H9 (cell line): ENCODE data around the gene ZNF765. TPM values are rescaled to one million over a fixed set of nuclear protein-coding genes. Genes with fewer than 3 reads are reported as not detected.
A peak's percentile ranks its signal among the peaks of the same experiment; 100 is the strongest.

ENCODE experiments used
- DNase-seq: peaks from one replicate; pipeline ENCODE4 v3.0.0-alpha.2; 2017
- H2AFZ ChIP-seq: one replicate; pipeline ENCODE4 v1.6.1; 2013; ENCODE audit warnings: mild to moderate bottlenecking, low read length, control low read depth, moderate library complexity
- H2AK5ac ChIP-seq: 2 replicates; pipeline ENCODE4 v1.6.1; 2013; ENCODE audit warnings: low read length, control low read depth, mixed read lengths; ENCODE audit not compliant: insufficient read length
- H2BK120ac ChIP-seq: one replicate; pipeline ENCODE4 v1.6.1; 2013; ENCODE audit warnings: low read depth, mild to moderate bottlenecking, low read length, control low read depth, inconsistent platforms; ENCODE audit not compliant: poor library complexity, severe bottlenecking
- H2BK12ac ChIP-seq: 2 replicates; pipeline ENCODE4 v1.6.1; 2013; ENCODE audit warnings: low read length, control low read depth, mixed read lengths, low read depth; ENCODE audit not compliant: insufficient read length
- H2BK15ac ChIP-seq: 2 replicates; pipeline ENCODE4 v1.6.1; 2013; ENCODE audit warnings: low read depth, low read length, control low read depth
- H2BK20ac ChIP-seq: one replicate; pipeline ENCODE4 v1.6.1; 2013; ENCODE audit warnings: low read depth, mild to moderate bottlenecking, low read length, control low read depth, inconsistent platforms; ENCODE audit not compliant: poor library complexity, severe bottlenecking
- H2BK5ac ChIP-seq: 2 replicates; pipeline ENCODE4 v1.6.1; 2013; ENCODE audit warnings: low read length, control low read depth, mixed read lengths; ENCODE audit not compliant: insufficient read length
- H3K14ac ChIP-seq: 2 replicates; pipeline ENCODE4 v1.6.1; 2013; ENCODE audit warnings: low read length, control low read depth; ENCODE audit not compliant: insufficient read depth
- H3K18ac ChIP-seq: 2 replicates; pipeline ENCODE4 v1.6.1; 2013; ENCODE audit warnings: low read depth, mild to moderate bottlenecking, mixed read lengths, low read length, control low read depth; ENCODE audit not compliant: insufficient read length
- H3K23ac ChIP-seq: 2 replicates; pipeline ENCODE4 v1.6.1; 2013; ENCODE audit warnings: low read length, control low read depth, mixed read lengths, low read depth; ENCODE audit not compliant: insufficient read length
- H3K23me2 ChIP-seq: 2 replicates; pipeline ENCODE4 v1.6.1; 2013; ENCODE audit warnings: low read depth, mild to moderate bottlenecking, mixed read lengths, low read length, control low read depth; ENCODE audit not compliant: insufficient read length, poor library complexity, severe bottlenecking
- H3K27ac ChIP-seq: 2 replicates; pipeline ENCODE4 v1.5.1; 2013; ENCODE audit warnings: low read length, control low read depth, mixed read lengths, low read depth; ENCODE audit not compliant: insufficient read length
- H3K27me3 ChIP-seq: 2 replicates; pipeline ENCODE4 v1.6.1; 2013; ENCODE audit warnings: low read length, control low read depth, inconsistent platforms; ENCODE audit not compliant: insufficient read depth
- H3K4ac ChIP-seq: 2 replicates; pipeline ENCODE4 v1.6.1; 2013; ENCODE audit warnings: low read depth, mild to moderate bottlenecking, control low read depth, inconsistent platforms, low read length, moderate library complexity
- H3K4me1 ChIP-seq: 2 replicates; pipeline ENCODE4 v1.6.1; 2013; ENCODE audit warnings: low read length, control low read depth, inconsistent platforms; ENCODE audit not compliant: insufficient read depth
- H3K4me2 ChIP-seq: 2 replicates; pipeline ENCODE4 v1.6.1; 2013; ENCODE audit warnings: low read length, control low read depth, mixed read lengths; ENCODE audit not compliant: insufficient read length, insufficient read depth
- H3K56ac ChIP-seq: 2 replicates; pipeline ENCODE4 v1.6.1; 2013; ENCODE audit warnings: low read depth, mild to moderate bottlenecking, mixed read lengths, low read length, control low read depth; ENCODE audit not compliant: insufficient read length
- H3K79me1 ChIP-seq: 2 replicates; pipeline ENCODE4 v1.6.1; 2013; ENCODE audit warnings: low read depth, mild to moderate bottlenecking, moderate library complexity, low read length, control low read depth, inconsistent platforms; ENCODE audit not compliant: insufficient read depth, poor library complexity, severe bottlenecking
- H3K79me2 ChIP-seq: 2 replicates; pipeline ENCODE4 v1.6.1; 2013; ENCODE audit warnings: low read length, control low read depth, inconsistent platforms; ENCODE audit not compliant: insufficient read depth
- H3K9ac ChIP-seq: 2 replicates; pipeline ENCODE4 v1.6.1; 2013; ENCODE audit warnings: low read length, control low read depth, mixed read lengths; ENCODE audit not compliant: insufficient read length; ENCODE audit errors: extremely low read depth
- H3K9me3 ChIP-seq: one replicate; pipeline ENCODE4 v1.6.1; 2013; ENCODE audit warnings: low read depth, low read length, inconsistent platforms; ENCODE audit not compliant: control insufficient read depth
- H3T11ph ChIP-seq: one replicate; pipeline ENCODE4 v1.6.1; 2013; ENCODE audit warnings: mild to moderate bottlenecking, low read length, control low read depth, inconsistent platforms
- H4K20me1 ChIP-seq: one replicate; pipeline ENCODE4 v1.6.1; 2013; ENCODE audit not compliant: control insufficient read depth, insufficient read length, insufficient read depth
- H4K5ac ChIP-seq: 2 replicates; pipeline ENCODE4 v1.6.1; 2013; ENCODE audit warnings: low read depth, mild to moderate bottlenecking, mixed read lengths, low read length, control low read depth; ENCODE audit not compliant: insufficient read length
- H4K8ac ChIP-seq: replicated peaks from 2 replicates; pipeline ENCODE4 v1.6.1; 2013; ENCODE audit warnings: low read length, control low read depth, mixed read lengths, low read depth; ENCODE audit not compliant: insufficient read length
- H4K91ac ChIP-seq: 2 replicates; pipeline ENCODE4 v1.6.1; 2013; ENCODE audit warnings: low read depth, mild to moderate bottlenecking, moderate library complexity, mixed read lengths, low read length, control low read depth; ENCODE audit not compliant: insufficient read length
- H3K27ac Mint-ChIP-seq, 3 experiments: 2 replicates in 2 of 3; 3 replicates in 1 of 3; pipeline ENCODE4 v1.8.0; 2020 to 2021; ENCODE audit warnings: mixed read lengths in 3 of 3, mild to moderate bottlenecking in 1 of 3, moderate library complexity in 1 of 3
- H3K27me3 Mint-ChIP-seq: 2 replicates; pipeline ENCODE4 v1.8.0; 2021; ENCODE audit warnings: low read depth, mild to moderate bottlenecking, moderate library complexity, mixed read lengths
- H3K36me3 Mint-ChIP-seq, 3 experiments: 2 replicates in 2 of 3; 3 replicates in 1 of 3; pipeline ENCODE4 v1.8.0; 2020 to 2021; ENCODE audit warnings: low read depth in 3 of 3, mixed read lengths in 3 of 3; ENCODE audit not compliant: insufficient read depth in 1 of 3
- H3K4me1 Mint-ChIP-seq, 2 experiments: 2 replicates each; pipeline ENCODE4 v1.8.0; 2020; ENCODE audit warnings: mixed read lengths in 2 of 2
- H3K4me3 Mint-ChIP-seq, 2 experiments: 2 replicates in 1 of 2; 3 replicates in 1 of 2; pipeline ENCODE4 v1.8.0; 2020 to 2021; ENCODE audit warnings: mild to moderate bottlenecking in 2 of 2, mixed read lengths in 2 of 2, moderate library complexity in 1 of 2
- H3K9me3 Mint-ChIP-seq, 2 experiments: 2 replicates in 1 of 2; 3 replicates in 1 of 2; pipeline ENCODE4 v1.8.0; 2020; ENCODE audit warnings: mild to moderate bottlenecking in 2 of 2, mixed read lengths in 2 of 2, moderate library complexity in 1 of 2
- WGBS: extraction: QIAGEN DNeasy Blood & Tissue Kit; methylation state at CpG from one replicate; pipeline ENCODE4 v1.1.7; 2013; ENCODE audit warnings: missing lambda C conversion rate, low lambda C conversion rate, mixed read lengths; ENCODE audit not compliant: insufficient read length; ENCODE audit errors: extremely low coverage; 5-methylcytosine and 5-hydroxymethylcytosine counted together
- total RNA-seq: library from RNA; stranded (reverse); gene quantifications from 2 replicates; pipeline ENCODE4 v1.2.1, GENCODE V29; 2021
- TF ChIP-seq, protein P1 (sequence below): fragments of 200-600 bp; sonication (generic); conservative IDR thresholded peaks from 3 replicates; pipeline ENCODE4 v1.8.0; 2021; ENCODE audit warnings: antibody characterized with exemption, mild to moderate bottlenecking

ZNF765 gene
- total RNA-seq, 1 experiment from 2014 or later, result 20.4 TPM

DNA sequence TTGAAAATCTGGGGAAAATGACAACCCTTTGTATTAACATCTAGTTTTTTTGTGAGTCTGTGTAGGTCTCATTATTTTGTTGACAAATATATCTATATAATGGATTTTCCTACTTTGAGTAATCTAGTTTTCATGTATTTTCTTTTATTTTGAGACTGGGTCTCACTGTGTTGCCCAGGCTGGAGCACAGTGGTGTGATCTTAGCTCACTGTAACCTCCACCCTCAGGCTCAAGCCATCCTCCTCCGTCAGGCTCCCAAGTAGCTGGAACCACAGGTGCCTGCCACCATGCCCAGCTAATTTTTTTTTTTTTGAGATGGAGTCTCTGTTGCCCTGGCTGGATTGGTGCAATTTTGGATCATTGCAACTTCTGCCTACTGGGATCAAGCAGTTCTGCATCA lies 20.2 kb upstream of the ZNF765 start:
- DNase-seq, result no peak
- Histone ChIP-seq H2BK5ac (peak overlapping the region; percentile 8), H4K5ac (no peak overlapping the region), H3T11ph (no peak overlapping the region), H3K56ac (no peak overlapping the region), H3K79me1 (peaks cover 2% of the 10 kb centered on the region), H4K8ac (no peak overlapping the region), H3K4me2 (no peak overlapping the region), H4K20me1 (no peaks in the 10 kb centered on the region), H3K23ac (no peak overlapping the region), H3K23me2 (no peaks in the 10 kb centered on the region), H3K9ac (no peak overlapping the region), H2BK20ac (no peak overlapping the region), H3K4me1 (no peaks in the 10 kb centered on the region; the same call in 1 of the 2 replicates), H3K14ac (no peak overlapping the region), H4K91ac (no peak overlapping the region), H2BK12ac (peak overlapping the region; percentile 4), H2AFZ (no peak overlapping the region), H3K27ac (no peak overlapping the region), H3K79me2 (no peaks in the 10 kb centered on the region; the same call in 1 of the 2 replicates), H3K9me3 (peaks cover 2% of the 10 kb centered on the region), H2BK15ac (no peak overlapping the region), H2BK120ac (no peak overlapping the region), H3K18ac (no peak overlapping the region), H3K4ac (no peak overlapping the region), H3K27me3 (no peaks in the 10 kb centered on the region), H2AK5ac (no peak overlapping the region)
- Mint-ChIP-seq H3K4me1 (peaks cover 4 to 21% of the 10 kb centered on the region in 2 experiments; a peak in 3 of 4 replicates), H3K27me3 (no peaks in the 10 kb centered on the region), H3K27ac (peak overlapping the region; percentile 1 to 84 (median 44); a peak in 3 of 7 replicates), H3K9me3 (peaks cover 3 to 16% of the 10 kb centered on the region in 2 experiments; a peak in 4 of 5 replicates), H3K36me3 (peaks cover 68 to 79% (median 77%) of the 10 kb centered on the region in 3 experiments), H3K4me3 (no peak overlapping the region)
- no CpG with 5 or more reads among the region's 1 CpG for whole genome bisulfite sequencing
- TF ChIP-seq, protein P1, sequence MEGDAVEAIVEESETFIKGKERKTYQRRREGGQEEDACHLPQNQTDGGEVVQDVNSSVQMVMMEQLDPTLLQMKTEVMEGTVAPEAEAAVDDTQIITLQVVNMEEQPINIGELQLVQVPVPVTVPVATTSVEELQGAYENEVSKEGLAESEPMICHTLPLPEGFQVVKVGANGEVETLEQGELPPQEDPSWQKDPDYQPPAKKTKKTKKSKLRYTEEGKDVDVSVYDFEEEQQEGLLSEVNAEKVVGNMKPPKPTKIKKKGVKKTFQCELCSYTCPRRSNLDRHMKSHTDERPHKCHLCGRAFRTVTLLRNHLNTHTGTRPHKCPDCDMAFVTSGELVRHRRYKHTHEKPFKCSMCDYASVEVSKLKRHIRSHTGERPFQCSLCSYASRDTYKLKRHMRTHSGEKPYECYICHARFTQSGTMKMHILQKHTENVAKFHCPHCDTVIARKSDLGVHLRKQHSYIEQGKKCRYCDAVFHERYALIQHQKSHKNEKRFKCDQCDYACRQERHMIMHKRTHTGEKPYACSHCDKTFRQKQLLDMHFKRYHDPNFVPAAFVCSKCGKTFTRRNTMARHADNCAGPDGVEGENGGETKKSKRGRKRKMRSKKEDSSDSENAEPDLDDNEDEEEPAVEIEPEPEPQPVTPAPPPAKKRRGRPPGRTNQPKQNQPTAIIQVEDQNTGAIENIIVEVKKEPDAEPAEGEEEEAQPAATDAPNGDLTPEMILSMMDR, result no peak
